Adrenal gland (tissue), 12 donors: ENCODE measurements around the gene FBLN5. TPM values are rescaled to one million over a fixed set of nuclear protein-coding genes. Genes with fewer than 3 reads are reported as not detected.

Source experiments
- DNase-seq, 7 donors: peaks; one replicate each; pipeline ENCODE4 v3.0.0-alpha.2; 2019 to 2020
- H3K27ac ChIP-seq, 5 donors: fragments of 200-600 bp; sonication (generic) in 4 of 5; 1 replicate in 3 of 5; 2 replicates in 2 of 5; pipeline versions ENCODE4 v1.5.1 to v1.8.0; 2016 to 2020; ENCODE audit warnings: mild to moderate bottlenecking in 1 of 5
- H3K27me3 ChIP-seq: fragments of 200-600 bp; 2 replicates; pipeline ENCODE4 v1.8.0; 2021
- H3K36me3 ChIP-seq, 2 donors: fragments of 200-600 bp; replicated peaks in 1 of 2; 1 replicate in 1 of 2; 2 replicates in 1 of 2; pipeline versions ENCODE4 v1.5.1 to v1.8.0; 2018 to 2022
- H3K4me1 ChIP-seq, 2 donors: fragments of 200-600 bp; replicated peaks in 1 of 2; 1 replicate in 1 of 2; 2 replicates in 1 of 2; pipeline versions ENCODE4 v1.5.1 to v1.8.0; 2018 to 2021
- H3K4me3 ChIP-seq, 4 donors: fragments of 200-600 bp; sonication (generic) in 3 of 4; one replicate each; pipeline ENCODE4 v1.5.1; 2016 to 2018
- H3K9me3 ChIP-seq, 3 donors: fragments of 200-600 bp; sonication (generic) in 1 of 3; replicated peaks in 1 of 3; 1 replicate in 2 of 3; 2 replicates in 1 of 3; pipeline versions ENCODE4 v1.5.1 to v1.8.0; 2016 to 2021
- POLR2A ChIP-seq, 2 donors: fragments of 450-650 bp; IDR thresholded peaks; one replicate each; pipeline ENCODE4 v1.6.1; 2017; ENCODE audit warnings: antibody characterized with exemption in 2 of 2, mild to moderate bottlenecking in 2 of 2, moderate library complexity in 1 of 2
- WGBS, 4 donors: extraction: QIAGEN DNeasy Blood & Tissue Kit in 2 of 4; methylation state at CpG; one replicate each; pipeline versions ENCODE4 v1.1.5 to v1.1.7; 2013 to 2017; 5-methylcytosine and 5-hydroxymethylcytosine counted together
- intact Hi-C, 2 donors: fragments of 100-400 bp; cut with DNase I; formaldehyde crosslinking; loops; one replicate each; pipeline versions ENCODE4 v1.14.1 to v1.15.0; 2022 to 2023
- polyA plus RNA-seq, 3 donors: library from polyadenylated mRNA; stranded (reverse); fragments of 200-250 nt in 2 of 3; fragments of 350-450 nt in 1 of 3; fragmentation: Illumina TruSeq in 1 of 3; extraction: RNeasy Lipid Tissue Mini Kit (QIAGEN cat#74804) in 1 of 3; gene quantifications; one replicate each; pipeline ENCODE4 v1.2.3, GENCODE V29; 2013 to 2014
- total RNA-seq, 9 donors: library from RNA; depleted of rRNA in 4 of 9; stranded (reverse); fragments of >200 nt in 4 of 9; fragments of 120-200 nt in 1 of 9; fragmentation: NEBNext Ultra II Directional in 1 of 9; extraction: Animal tissue kit (Norgen Biotek cat#: 25700) in 1 of 9; gene quantifications; one replicate each; pipeline versions ENCODE4 v1.1.0 to v1.2.4, GENCODE V29; 2013 to 2023
- TF ChIP-seq, protein P1 (sequence below), 6 experiments: fragments of 450-650 bp in 4 of 6; fragments of 200-600 bp in 2 of 6; sonication (generic) in 1 of 6; IDR thresholded peaks; 1 replicate in 5 of 6; 2 replicates in 1 of 6; pipeline versions ENCODE4 v1.5.1 to v1.8.0; 2016 to 2021; ENCODE audit warnings: antibody characterized with exemption in 6 of 6, mild to moderate bottlenecking in 2 of 6, moderate library complexity in 1 of 6
- donor health status: healthy with polysubstance abuse.
- donor health status: Bipolar disorder and iron deficiency.
- donor health status: DM: yes; HTN: yes; CAD: no.
- donor health status: DM: no; HTN: no; CAD: no.
- donor health status: DM: no; HTN: no; CAD: no.
- donor health status: DM: yes; HTN: yes; CAD: no.

The FBLN5 gene
- total and polyA plus RNA-seq, 12 donors, result 26.0 to 389 (median 125) TPM

DNA sequence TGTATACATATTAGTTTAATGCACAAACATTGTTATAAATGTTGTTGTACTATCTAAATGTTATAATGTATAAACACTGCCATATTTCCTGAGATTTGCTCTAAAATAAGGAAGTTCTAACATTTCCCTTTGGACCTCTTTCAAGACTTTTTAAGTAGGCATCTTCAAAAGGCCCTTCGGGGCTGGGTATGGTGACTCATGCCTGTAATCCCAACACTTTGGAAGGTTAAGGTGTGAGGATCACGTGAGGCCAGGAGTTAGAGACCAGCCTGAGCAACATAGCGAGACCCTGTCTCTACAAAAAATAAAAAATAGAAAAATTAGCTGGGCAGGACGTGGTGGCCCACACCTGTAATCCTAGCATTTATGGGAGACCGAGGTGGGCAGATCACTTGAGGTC is 35.5 kb downstream of the FBLN5 start:
- intact Hi-C loops, result loop anchor here (5.0 kb wide), 2 partner anchors 45 to 260 kb away; no protein-coding TSS in a partner anchor
- WGBS, 4 donors, result 63 to 73% (median 64%) methylated on average over 5 of the region's 5 CpGs
- Histone ChIP-seq H3K4me3 (no peak overlapping the region), H3K9me3 (no peaks in the 10 kb centered on the region), H3K27me3 (no peaks in the 10 kb centered on the region), H3K4me1 (peaks cover 0 to 5% of the 10 kb centered on the region in 2 donors), H3K36me3 (no peaks in the 10 kb centered on the region), H3K27ac (no peak overlapping the region)
- TF ChIP-seq POLR2A (IDR thresholded peaks at IDR 0.05), result no peak
- TF ChIP-seq, protein P1, sequence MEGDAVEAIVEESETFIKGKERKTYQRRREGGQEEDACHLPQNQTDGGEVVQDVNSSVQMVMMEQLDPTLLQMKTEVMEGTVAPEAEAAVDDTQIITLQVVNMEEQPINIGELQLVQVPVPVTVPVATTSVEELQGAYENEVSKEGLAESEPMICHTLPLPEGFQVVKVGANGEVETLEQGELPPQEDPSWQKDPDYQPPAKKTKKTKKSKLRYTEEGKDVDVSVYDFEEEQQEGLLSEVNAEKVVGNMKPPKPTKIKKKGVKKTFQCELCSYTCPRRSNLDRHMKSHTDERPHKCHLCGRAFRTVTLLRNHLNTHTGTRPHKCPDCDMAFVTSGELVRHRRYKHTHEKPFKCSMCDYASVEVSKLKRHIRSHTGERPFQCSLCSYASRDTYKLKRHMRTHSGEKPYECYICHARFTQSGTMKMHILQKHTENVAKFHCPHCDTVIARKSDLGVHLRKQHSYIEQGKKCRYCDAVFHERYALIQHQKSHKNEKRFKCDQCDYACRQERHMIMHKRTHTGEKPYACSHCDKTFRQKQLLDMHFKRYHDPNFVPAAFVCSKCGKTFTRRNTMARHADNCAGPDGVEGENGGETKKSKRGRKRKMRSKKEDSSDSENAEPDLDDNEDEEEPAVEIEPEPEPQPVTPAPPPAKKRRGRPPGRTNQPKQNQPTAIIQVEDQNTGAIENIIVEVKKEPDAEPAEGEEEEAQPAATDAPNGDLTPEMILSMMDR (IDR thresholded peaks at IDR 0.05), result no peak
- no peak for DNase-seq

DNA sequence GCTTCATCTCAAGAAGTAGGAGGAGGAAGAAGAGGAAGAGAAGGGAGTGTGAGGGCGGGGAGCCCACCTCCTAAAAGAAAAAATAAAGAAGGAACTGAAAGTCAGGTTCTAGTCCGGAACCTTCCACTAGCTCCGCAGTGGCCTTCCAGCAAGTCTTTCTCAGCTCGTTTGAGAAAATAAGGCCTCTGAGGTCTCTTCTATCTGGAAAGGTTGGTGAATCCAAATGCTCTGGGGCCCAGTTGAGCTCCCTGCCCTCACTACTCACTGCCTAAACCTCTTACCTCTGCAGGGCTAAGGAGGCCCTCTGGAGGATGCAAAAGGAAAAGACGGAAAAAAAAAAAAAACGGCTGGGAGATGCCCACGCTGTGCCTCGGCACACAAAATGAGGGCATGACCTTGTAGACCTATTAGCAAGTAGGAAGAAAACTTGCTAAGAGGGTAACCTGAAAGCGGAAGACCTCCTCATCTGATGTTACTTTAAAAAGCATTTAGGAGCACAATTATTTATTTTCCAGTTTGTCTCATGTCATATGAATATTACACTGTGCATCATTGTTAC is 35.9 kb downstream of the FBLN5 start:
- no peaks in the 10 kb centered on the region for H3K27me3 ChIP-seq
- no peak for TF ChIP-seq POLR2A (IDR thresholded peaks at IDR 0.05)
- TF ChIP-seq, protein P1 (IDR thresholded peaks at IDR 0.05), result peak in 5 of 6 experiments; percentile 17 to 56 (median 42)
- WGBS, 4 donors, result 24 to 42% (median 36%) methylated on average over 7 to 9 of the region's 9 CpGs
- no peaks in the 10 kb centered on the region for H3K9me3 ChIP-seq
- no peaks in the 10 kb centered on the region for H3K36me3 ChIP-seq
- H3K4me3 ChIP-seq, result no peak overlapping the region
- no peak overlapping the region for H3K27ac ChIP-seq
- peak in 2 of 7 donors; percentile 35 to 38 for DNase-seq
- intact Hi-C loops, result loop anchor here (5.0 kb wide), 2 partner anchors 46 to 259 kb away; no protein-coding TSS in a partner anchor
- peaks cover 0 to 5% of the 10 kb centered on the region in 2 donors for H3K4me1 ChIP-seq

DNA sequence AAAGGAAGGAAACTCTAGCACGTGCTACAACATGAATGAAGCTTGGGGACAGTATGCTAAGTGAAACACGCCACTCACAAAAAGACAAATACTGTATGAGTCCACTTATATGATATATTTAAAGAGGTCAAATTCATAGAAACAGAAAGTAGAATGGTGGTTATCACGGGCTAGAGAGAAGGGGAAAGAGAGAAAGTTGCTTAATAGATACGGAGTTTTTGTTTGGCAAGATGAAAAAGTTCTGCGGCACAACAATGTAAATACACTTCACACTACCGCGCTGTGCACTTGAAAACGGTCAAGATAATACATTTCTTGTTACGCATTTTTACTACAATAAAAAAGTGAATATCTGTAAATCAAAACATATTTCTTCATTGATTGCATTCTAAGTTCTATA is 37.3 kb downstream of the FBLN5 start:
- Histone ChIP-seq H3K9me3 (no peaks in the 10 kb centered on the region), H3K27me3 (no peaks in the 10 kb centered on the region), H3K4me1 (peaks cover 0 to 5% of the 10 kb centered on the region in 2 donors), H3K4me3 (no peak overlapping the region), H3K36me3 (no peaks in the 10 kb centered on the region), H3K27ac (no peak overlapping the region)
- TF ChIP-seq POLR2A (IDR thresholded peaks at IDR 0.05), result no peak
- TF ChIP-seq, protein P1 (IDR thresholded peaks at IDR 0.05), result no peak
- WGBS, 4 donors, result 81 to 89% (median 86%) methylated on average over 9 of the region's 9 CpGs
- intact Hi-C loops, result loop anchor here (5.0 kb wide), 2 partner anchors 47 to 258 kb away; no protein-coding TSS in a partner anchor
- no peak for DNase-seq

DNA sequence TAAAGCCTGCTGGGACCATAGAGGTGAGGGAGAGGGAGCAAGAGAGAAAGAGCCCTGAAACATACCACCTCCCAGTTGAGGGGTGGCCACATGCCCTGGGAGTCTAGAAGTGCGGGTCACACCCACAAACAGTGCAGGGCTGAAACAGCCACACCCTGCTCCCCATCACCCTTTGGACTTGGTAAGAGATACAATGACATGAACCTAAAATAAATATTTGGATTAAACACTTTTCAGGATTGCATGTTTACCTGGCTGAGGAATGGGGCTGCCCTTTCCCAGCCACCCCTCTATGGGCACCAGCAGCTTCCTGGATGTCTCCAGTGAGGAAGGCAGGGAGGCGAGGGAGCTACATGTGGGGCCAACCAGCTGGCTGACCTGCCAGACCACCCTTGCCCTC is 41.1 kb downstream of the FBLN5 start:
- no peaks in the 10 kb centered on the region for H3K27me3 ChIP-seq
- no peak for DNase-seq

More for the DNA sequence above, 41.1 kb downstream of the FBLN5 start:
- no peak for TF ChIP-seq POLR2A (IDR thresholded peaks at IDR 0.05)
- TF ChIP-seq, protein P1 (IDR thresholded peaks at IDR 0.05), result no peak
- no peaks in the 10 kb centered on the region for H3K4me1 ChIP-seq
- H3K4me3 ChIP-seq, result no peak overlapping the region
- no peak overlapping the region for H3K27ac ChIP-seq
- H3K36me3 ChIP-seq, result no peaks in the 10 kb centered on the region
- no peaks in the 10 kb centered on the region for H3K9me3 ChIP-seq
- intact Hi-C loops, result no loop called here
- WGBS, 4 donors, result 83 to 100% (median 94%) methylated on average over 1 to 2 of the region's 2 CpGs
